KOPT-K1 (cell line): ENCODE measurements around the gene AASDH.

Source experiments
- H3K27ac ChIP-seq: fragments of 200-600 bp; sonication (generic); 2 replicates; pipeline ENCODE4 v1.5.1; 2016; ENCODE audit warnings: antibody characterized with exemption, mild to moderate bottlenecking, low read depth, low read length; ENCODE audit not compliant: poor library complexity, severe bottlenecking
- H3K36me3 ChIP-seq: fragments of 200-600 bp; sonication (generic); 2 replicates; pipeline ENCODE4 v1.5.1; 2017; ENCODE audit warnings: antibody characterized with exemption, mild to moderate bottlenecking, low read length, moderate library complexity; ENCODE audit not compliant: insufficient read depth
- H3K9me3 ChIP-seq: fragments of 200-600 bp; sonication (generic); 2 replicates; pipeline ENCODE4 v1.5.1; 2017; ENCODE audit warnings: antibody characterized with exemption, low read length, mild to moderate bottlenecking; ENCODE audit not compliant: insufficient read depth, poor library complexity, severe bottlenecking

Gene AASDH, protein sequence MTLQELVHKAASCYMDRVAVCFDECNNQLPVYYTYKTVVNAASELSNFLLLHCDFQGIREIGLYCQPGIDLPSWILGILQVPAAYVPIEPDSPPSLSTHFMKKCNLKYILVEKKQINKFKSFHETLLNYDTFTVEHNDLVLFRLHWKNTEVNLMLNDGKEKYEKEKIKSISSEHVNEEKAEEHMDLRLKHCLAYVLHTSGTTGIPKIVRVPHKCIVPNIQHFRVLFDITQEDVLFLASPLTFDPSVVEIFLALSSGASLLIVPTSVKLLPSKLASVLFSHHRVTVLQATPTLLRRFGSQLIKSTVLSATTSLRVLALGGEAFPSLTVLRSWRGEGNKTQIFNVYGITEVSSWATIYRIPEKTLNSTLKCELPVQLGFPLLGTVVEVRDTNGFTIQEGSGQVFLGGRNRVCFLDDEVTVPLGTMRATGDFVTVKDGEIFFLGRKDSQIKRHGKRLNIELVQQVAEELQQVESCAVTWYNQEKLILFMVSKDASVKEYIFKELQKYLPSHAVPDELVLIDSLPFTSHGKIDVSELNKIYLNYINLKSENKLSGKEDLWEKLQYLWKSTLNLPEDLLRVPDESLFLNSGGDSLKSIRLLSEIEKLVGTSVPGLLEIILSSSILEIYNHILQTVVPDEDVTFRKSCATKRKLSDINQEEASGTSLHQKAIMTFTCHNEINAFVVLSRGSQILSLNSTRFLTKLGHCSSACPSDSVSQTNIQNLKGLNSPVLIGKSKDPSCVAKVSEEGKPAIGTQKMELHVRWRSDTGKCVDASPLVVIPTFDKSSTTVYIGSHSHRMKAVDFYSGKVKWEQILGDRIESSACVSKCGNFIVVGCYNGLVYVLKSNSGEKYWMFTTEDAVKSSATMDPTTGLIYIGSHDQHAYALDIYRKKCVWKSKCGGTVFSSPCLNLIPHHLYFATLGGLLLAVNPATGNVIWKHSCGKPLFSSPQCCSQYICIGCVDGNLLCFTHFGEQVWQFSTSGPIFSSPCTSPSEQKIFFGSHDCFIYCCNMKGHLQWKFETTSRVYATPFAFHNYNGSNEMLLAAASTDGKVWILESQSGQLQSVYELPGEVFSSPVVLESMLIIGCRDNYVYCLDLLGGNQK

GRCh38 chr4:56387023-56388001 lies at the start of gene AASDH:
AASDH (minus strand) TSS chr4:56387491; CDS start chr4:56384299, 3,192 bp downstream.
- Histone ChIP-seq H3K27ac (peak within 1 kb of the TSS; percentile 70), H3K36me3 (peaks cover 16% of the 10 kb centered on the region), H3K9me3 (no peaks in the 10 kb centered on the region)

GRCh38 chr4:56435140-56435926 lies 48.0 kb upstream of the AASDH start, which contains the start of gene PPAT:
PPAT (minus strand) TSS chr4:56435615; CDS start chr4:56435477, 138 bp downstream.
- peaks cover 24% of the 10 kb centered on the region for H3K36me3 ChIP-seq
- H3K9me3 ChIP-seq: no peaks in the 10 kb centered on the region
- H3K27ac ChIP-seq: peak within 1 kb of the TSS; percentile 86

- no peaks in the 10 kb centered on the region for H3K9me3 ChIP-seq
These were observed 47.4 kb upstream of the AASDH start for GRCh38 chr4:56434599-56435139.

GRCh38 chr4:56433280-56433679 lies 46.0 kb upstream of the AASDH start:
- Histone ChIP-seq H3K36me3 (peaks cover 7% of the 10 kb centered on the region; the same call in 1 of the 2 replicates), H3K27ac (no peak overlapping the region), H3K9me3 (no peaks in the 10 kb centered on the region)

More at GRCh38 chr4:56434599-56435139, 47.4 kb upstream of the AASDH start:
- H3K36me3 ChIP-seq: peaks cover 17% of the 10 kb centered on the region
- H3K27ac ChIP-seq: peak overlapping the region; percentile 86

DNA sequence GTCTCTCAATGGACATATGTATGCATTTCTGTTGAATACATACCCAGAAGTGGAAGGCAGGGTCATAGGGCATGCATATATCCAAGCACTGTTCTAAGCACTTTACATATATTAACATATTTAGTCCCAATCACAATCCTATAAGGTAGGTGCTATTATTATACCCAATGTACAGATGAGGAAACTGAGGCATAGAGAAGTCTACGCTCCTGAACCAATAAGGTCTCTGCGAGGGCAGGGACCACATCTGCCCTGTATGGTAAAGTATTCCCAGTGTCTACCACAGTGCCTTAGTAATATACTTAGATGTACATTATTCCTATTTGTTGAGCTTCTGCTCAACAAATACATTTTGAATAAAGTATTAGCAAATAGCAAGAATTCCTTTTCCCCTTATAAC lies 42.9 kb upstream of the AASDH start:
- H3K9me3 ChIP-seq: no peaks in the 10 kb centered on the region
- H3K27ac ChIP-seq: no peak overlapping the region
- H3K36me3 ChIP-seq: peaks cover 23% of the 10 kb centered on the region

DNA sequence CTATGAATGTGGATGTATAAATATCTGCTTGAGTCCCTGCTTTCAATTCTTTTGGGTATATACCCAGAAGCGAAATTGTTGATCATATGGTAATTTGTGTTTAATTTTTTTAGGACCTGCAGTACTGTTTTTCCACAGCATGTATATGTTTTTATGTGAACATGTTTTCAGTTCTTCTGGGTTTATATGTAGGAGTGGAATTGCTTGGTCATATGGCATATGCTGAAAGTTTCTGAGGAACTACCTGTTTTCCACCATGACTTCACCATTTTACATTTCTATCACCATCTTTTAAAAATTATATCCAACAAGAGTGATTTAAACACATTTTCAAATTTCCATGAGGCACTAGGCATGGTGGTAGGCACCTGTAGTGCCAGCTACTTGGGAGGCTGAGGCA lies 39.9 kb upstream of the AASDH start:
- Histone ChIP-seq H3K36me3 (peaks cover 21% of the 10 kb centered on the region), H3K9me3 (no peaks in the 10 kb centered on the region), H3K27ac (no peak overlapping the region)

DNA sequence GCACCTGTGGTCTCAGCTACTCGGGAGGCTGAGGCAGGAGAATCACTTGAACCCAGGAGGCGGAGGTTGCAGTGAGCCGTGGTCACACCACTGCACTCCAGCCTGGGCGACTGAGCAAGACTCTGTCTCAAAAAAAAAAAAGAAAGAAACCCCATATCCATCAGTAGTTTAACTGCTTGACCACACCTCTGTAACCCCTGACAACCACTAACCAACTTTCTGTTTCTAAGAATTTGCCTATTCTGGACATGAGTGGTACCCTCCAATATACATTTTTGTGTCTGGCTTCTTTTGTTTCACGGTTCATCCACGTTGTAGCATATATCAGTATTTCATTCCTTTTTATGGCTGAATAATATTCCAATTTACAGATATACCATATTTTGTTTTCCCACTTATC lies 39.0 kb upstream of the AASDH start:
- peaks cover 20% of the 10 kb centered on the region for H3K36me3 ChIP-seq
- H3K27ac ChIP-seq: no peak overlapping the region
- no peaks in the 10 kb centered on the region for H3K9me3 ChIP-seq

DNA sequence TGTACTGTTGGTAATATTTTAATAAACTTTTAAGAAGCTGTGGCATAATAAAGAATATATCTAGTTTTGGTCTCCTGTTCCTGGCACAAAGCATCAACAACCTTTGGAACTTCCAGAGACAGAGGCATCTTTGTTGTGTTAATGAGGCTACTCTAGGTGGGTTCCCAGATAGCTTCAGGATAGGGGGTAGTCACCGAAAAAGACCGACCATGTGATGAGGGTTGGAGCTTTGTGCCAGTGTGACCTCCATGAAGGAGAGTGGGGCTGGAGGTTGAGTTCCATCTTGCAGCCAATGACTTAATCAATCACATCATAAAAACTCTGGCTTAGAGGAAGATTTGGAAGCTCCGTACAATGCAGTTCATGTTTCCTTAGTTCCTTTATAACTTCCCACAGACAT lies 38.2 kb upstream of the AASDH start:
- peaks cover 26% of the 10 kb centered on the region for H3K36me3 ChIP-seq
- H3K9me3 ChIP-seq: no peaks in the 10 kb centered on the region
- no peak overlapping the region for H3K27ac ChIP-seq

DNA sequence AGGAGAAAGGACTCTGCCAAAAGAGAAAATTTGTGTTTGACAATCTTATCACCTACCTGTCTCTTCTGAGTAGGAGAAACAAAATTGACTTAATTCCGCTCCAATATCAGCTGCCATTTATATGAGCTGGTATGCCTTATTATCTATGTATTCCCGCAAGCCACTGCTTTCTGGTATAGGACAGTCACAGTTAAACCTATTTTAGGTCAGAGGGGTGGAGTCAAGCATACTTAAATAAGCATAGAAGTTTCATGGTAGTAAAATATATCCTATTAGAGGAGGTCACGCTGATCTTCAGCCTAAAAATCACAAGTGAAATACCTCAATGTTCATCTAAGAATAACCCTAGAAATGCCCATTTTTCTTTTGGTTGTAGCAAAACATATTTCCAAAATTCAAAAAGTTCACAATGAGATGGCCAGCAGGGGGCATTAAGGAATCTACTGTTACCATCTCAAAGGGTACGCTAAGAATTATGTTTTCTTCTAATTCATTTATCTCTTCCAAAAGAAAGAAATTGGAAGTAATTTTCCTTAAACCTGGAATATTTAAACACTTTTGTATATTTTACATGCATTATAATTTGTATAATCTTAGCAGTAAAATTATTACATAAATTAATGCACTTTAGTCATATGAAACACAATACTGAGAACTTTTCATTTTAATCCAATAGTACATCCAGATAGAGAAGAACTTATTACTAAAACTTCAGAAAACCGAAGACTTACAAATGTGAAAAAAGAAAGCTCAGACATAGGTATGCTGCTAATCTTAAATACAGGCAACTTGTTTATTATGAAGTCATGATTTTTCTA lies 37.6 kb upstream of the AASDH start:
- H3K9me3 ChIP-seq: no peaks in the 10 kb centered on the region
- H3K27ac ChIP-seq: no peak overlapping the region
- peaks cover 26% of the 10 kb centered on the region for H3K36me3 ChIP-seq

DNA sequence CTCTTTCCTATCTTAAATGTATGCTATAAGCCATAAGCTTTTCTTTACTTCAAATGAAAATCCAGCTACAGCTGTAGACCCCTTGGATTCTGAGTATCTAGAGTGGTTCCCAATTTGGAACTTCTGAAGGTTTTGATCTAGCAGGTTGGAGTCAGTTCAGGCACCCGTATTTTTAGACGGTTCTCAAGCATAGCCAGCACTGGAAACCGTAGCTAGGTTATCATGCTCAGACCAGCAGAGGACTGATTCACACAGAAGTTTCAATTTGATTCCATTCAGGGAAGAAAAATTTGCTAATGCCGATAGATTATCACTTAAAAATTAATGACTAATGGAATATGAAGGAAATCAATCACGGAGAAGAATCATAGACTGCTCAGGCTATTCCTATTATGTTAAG lies 36.9 kb upstream of the AASDH start:
- Histone ChIP-seq H3K9me3 (no peaks in the 10 kb centered on the region), H3K27ac (no peak overlapping the region), H3K36me3 (peaks cover 26% of the 10 kb centered on the region)

DNA sequence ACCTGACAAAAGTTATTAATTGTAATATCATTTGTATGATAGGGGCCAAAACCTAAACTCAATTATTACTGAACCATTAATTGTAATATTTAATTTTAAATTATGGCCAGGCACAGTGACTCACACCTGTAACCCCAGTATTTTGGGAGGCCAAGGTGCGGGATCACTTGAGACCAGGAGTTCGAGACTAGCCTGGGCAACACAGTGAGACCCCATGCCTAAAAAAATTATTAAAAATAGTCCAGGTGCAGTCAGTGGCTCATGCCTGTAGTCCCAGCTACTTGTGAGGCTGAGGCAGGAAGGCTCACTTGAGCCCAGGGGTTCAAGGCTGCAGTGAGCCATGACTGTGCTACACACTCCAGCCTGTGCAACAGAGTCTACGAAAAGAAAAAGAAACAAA lies 30.1 kb upstream of the AASDH start:
- Histone ChIP-seq H3K36me3 (peaks cover 10% of the 10 kb centered on the region; the same call in 1 of the 2 replicates), H3K27ac (no peak overlapping the region), H3K9me3 (no peaks in the 10 kb centered on the region)

- H3K36me3 ChIP-seq: peaks cover 6% of the 10 kb centered on the region; the same call in 1 of the 2 replicates
- H3K9me3 ChIP-seq: no peaks in the 10 kb centered on the region
- no peak overlapping the region for H3K27ac ChIP-seq
These were observed 29.1 kb upstream of the AASDH start for GRCh38 chr4:56416349-56416748.
